HL-60 (cell line): ENCODE data around the gene MALAT1.

Experiments
- POLR2AphosphoS5 ChIP-seq: IDR thresholded peaks from 2 replicates; pipeline ENCODE4 v1.6.1; 2012; ENCODE audit warnings: low read depth
- TF ChIP-seq, protein P1 (sequence below): IDR thresholded peaks from one replicate; pipeline ENCODE4 v1.5.1; 2011; ENCODE audit warnings: low read length, control low read depth, inconsistent platforms; ENCODE audit not compliant: insufficient read depth

DNA sequence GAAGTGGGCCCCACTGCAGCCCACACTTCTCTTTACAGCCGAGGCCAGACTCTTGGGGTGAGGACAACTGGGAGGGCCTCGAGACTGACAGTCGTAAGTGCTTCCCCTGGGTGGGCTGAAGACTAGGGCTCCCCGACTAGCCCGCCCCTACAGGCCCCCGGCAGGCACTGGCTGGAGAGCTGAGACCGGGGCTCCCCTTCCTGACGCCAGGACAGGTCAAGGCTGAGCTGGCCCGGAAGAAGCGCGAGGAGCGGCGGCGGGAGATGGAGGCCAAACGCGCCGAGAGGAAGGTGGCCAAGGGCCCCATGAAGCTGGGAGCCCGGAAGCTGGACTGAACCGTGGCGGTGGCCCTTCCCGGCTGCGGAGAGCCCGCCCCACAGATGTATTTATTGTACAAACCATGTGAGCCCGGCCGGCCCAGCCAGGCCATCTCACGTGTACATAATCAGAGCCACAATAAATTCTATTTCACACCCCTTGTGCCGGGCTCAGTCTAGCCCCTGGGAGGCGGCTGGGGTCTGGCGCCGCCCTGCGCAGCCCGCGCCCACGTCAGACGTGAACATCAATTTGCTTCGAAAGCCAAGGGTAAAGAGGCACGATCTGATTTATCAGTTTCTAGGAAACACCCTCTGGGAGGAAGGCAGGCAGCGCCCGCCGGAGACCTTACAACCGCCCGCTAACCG, 39.5 kb downstream of the MALAT1 start:
- TF ChIP-seq, protein P1, sequence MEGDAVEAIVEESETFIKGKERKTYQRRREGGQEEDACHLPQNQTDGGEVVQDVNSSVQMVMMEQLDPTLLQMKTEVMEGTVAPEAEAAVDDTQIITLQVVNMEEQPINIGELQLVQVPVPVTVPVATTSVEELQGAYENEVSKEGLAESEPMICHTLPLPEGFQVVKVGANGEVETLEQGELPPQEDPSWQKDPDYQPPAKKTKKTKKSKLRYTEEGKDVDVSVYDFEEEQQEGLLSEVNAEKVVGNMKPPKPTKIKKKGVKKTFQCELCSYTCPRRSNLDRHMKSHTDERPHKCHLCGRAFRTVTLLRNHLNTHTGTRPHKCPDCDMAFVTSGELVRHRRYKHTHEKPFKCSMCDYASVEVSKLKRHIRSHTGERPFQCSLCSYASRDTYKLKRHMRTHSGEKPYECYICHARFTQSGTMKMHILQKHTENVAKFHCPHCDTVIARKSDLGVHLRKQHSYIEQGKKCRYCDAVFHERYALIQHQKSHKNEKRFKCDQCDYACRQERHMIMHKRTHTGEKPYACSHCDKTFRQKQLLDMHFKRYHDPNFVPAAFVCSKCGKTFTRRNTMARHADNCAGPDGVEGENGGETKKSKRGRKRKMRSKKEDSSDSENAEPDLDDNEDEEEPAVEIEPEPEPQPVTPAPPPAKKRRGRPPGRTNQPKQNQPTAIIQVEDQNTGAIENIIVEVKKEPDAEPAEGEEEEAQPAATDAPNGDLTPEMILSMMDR = no peak
- TF ChIP-seq POLR2AphosphoS5 = no peak
